RWPE1 (cell line): ENCODE results near the gene FKBP7.

Experiments
- CTCF ChIA-PET: fragments of 350-600 bp; sonication (Branson Sonifier 250); formaldehyde crosslinking; extraction: SDS; loops from one replicate; lab custom pipeline; 2021; lab: Yijun Ruan, JAX
- POLR2A ChIA-PET: fragments of 400-600 bp; formaldehyde crosslinking; extraction: SDS; loops from one replicate; lab custom pipeline; 2020; ENCODE audit warnings: antibody characterized with exemption; ENCODE audit not compliant: low non-redundant PET; lab: Yijun Ruan, JAX
- DNase-seq: peaks from one replicate; pipeline ENCODE4 v3.0.0; 2012; ENCODE audit warnings: low spot score
- H3K27ac ChIP-seq: fragments of 450-650 bp; 2 replicates; pipeline ENCODE4 v1.5.1; 2017
- CTCF ChIP-seq: fragments of 450-650 bp; conservative IDR thresholded peaks from 2 replicates; pipeline ENCODE4 v1.5.1; 2017; ENCODE audit warnings: low read depth, mild to moderate bottlenecking

Gene FKBP7

DNA sequence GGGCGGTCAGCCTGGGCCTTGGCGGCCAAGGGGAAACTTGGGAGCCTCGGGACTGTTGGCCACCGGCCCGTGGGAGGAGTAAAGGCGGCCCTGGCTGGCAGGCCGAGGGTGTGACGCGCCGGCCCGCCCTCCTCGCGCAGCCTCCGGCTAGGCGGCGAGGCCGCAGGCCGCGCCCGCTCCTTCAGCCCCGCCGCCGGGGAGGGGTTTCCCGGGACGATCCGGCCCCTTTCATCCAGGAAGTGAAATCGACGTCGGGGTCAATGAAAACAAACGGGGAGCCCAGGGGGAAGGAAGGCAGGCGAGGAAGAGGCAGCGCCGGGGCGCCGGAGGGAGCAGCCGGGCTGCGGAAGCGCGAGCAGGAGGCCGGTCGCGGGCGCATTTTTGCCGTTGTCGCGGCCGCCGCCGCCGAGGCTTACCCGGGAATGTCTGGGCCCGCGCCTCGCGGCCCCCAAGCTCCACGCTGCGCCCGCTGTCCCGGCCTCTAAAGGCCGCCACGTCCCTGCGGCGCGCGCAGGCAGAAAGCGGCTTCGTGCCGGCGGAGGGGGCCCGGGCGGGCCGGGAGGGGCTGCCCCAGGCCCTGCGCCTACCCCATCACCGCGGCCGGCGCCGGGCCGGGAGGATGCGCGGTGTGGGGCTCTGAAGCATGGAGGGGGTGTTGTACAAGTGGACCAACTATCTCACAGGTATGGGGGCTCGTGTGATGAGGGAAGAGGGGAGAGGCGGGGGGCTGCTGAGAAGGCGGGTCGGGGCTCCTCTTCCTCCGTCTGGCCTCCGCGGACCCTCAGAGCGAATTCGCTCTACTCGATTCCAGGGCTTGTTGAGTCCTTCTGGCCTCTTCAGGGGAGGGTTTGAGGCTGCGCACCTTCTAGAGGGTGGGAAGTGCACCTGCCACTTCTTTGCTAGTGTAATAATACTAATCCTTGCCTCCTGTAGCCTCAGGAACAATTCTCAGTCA lies 2.1 kb upstream of the FKBP7 start, which contains the start of gene PLEKHA3:
Gene PLEKHA3, plus strand, starts transcription at position 231 of the 955 bp plus-strand sequence. Its CDS starts 413 bp downstream, at position 644.
- TF ChIP-seq CTCF = no peak
- ChIA-PET CTCF (interaction anchor here (1.4 kb wide), 1 partner anchor 66 kb away, joined by 6 read pairs; no protein-coding TSS in a partner anchor), POLR2A (no interaction called here)
- peak within 1 kb of the TSS; percentile 90 for H3K27ac ChIP-seq
- DNase-seq = peak; percentile 93

DNA sequence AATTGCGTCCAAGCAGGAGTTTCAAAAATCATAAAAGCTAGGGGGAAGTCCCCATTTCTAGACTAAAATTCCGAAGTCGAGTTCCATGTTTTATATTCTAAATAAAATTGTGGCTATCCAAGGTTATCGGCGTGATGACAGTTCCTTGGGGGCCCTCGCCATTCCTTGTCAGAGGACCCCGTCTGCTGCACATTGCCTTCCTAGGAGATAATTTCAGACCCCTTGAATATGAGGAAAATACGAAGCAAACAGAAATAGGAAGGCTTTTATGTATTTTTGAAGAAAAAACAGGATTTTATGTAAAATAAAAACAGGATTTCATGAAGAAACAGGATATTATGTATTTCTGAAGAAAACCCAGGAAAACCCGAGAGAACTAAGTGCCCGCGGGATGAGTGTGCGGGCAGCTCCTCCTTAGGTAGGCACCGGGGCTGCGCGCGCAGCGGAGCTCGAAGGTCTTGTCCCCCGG lies 1.4 kb upstream of the FKBP7 start:
- CTCF ChIA-PET = interaction anchor here (1.4 kb wide), 1 partner anchor 65 kb away, joined by 6 read pairs; no protein-coding TSS in a partner anchor
- DNase-seq = no peak
- POLR2A ChIA-PET = no interaction called here
- TF ChIP-seq CTCF = no peak
- H3K27ac ChIP-seq = peak overlapping the region; percentile 76

- ChIA-PET CTCF (interaction anchor here (1.4 kb wide), 1 partner anchor 64 kb away, joined by 6 read pairs; no protein-coding TSS in a partner anchor), POLR2A (no interaction called here)
- peak; percentile 35; the same call in 1 of the 2 replicates for TF ChIP-seq CTCF
- DNase-seq = no peak
- peak overlapping the region; percentile 90 for H3K27ac ChIP-seq
Measured at GRCh38 chr2:178479275-178479616, 846 bp upstream of the FKBP7 start.

GRCh38 chr2:178478130-178478438 lies 316 bp downstream of the FKBP7 start:
- DNase-seq = no peak
- CTCF ChIA-PET = no interaction called here
- TF ChIP-seq CTCF = no peak
- POLR2A ChIA-PET = no interaction called here
- peak overlapping the region; percentile 90 for H3K27ac ChIP-seq

DNA sequence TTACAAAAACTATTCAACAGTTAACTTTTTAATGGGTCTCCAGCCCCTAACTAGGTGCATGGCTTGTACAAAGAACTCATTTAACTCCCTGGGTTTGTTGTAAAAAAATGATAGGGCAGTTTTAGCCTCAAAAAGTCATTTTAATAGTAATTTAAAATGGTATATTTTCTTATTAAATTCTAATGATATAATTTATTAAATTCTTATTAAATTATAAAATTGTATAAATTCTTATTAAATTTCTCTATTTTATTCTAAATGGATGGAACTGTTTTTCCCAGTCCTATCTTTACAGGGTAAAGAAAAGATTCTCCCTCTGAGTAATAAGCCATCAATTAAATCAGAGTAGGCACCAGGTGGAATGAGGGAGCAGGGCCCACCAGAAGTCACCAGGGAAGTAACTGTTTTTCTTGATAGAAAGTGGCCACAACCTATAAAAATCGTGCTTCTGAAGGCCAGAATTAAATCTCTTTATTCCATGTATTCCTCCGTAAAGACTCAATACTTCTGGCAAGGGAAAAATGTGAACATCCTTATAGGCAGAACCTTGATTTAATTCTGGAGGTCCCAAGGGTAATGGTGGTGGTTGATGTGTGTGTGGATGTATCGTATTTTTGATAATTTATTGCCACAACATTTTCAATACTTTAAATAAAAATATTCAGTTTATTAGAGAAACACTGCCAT lies 814 bp downstream of the FKBP7 start:
- DNase-seq = no peak

More for the DNA sequence above, 814 bp downstream of the FKBP7 start:
- POLR2A ChIA-PET = no interaction called here
- peak overlapping the region; percentile 90 for H3K27ac ChIP-seq
- no peak for TF ChIP-seq CTCF
- CTCF ChIA-PET = no interaction called here
